Muscle of leg (tissue), 11 donors: ENCODE data around the gene SCN9A. TPM values are rescaled to one million over a fixed set of nuclear protein-coding genes. Genes with fewer than 3 reads are reported as not detected.
A peak's percentile ranks its signal among the peaks of the same experiment; 100 is the strongest.

ENCODE experiments used
- DNase-seq: peaks from one replicate; pipeline ENCODE4 v3.0.0; 2013
- H3K27ac ChIP-seq: one replicate; pipeline ENCODE4 v1.5.1; 2013; ENCODE audit warnings: mild to moderate bottlenecking, low read length, control low read depth
- H3K27me3 ChIP-seq: one replicate; pipeline ENCODE4 v1.6.1; 2013; ENCODE audit warnings: low read length; ENCODE audit not compliant: control insufficient read depth, insufficient read depth
- H3K36me3 ChIP-seq: one replicate; pipeline ENCODE4 v1.6.1; 2013; ENCODE audit warnings: low read length; ENCODE audit not compliant: control insufficient read depth, insufficient read depth
- H3K4me1 ChIP-seq: one replicate; pipeline ENCODE4 v1.6.1; 2013; ENCODE audit warnings: low read length; ENCODE audit not compliant: control insufficient read depth, insufficient read depth
- H3K4me3 ChIP-seq: one replicate; pipeline ENCODE4 v1.5.1; 2013; ENCODE audit warnings: low read length, control low read depth
- H3K9me3 ChIP-seq: replicated peaks from 2 replicates; pipeline ENCODE4 v1.6.1; 2013; ENCODE audit warnings: low read depth, low read length; ENCODE audit not compliant: control insufficient read depth
- WGBS: methylation state at CpG from one replicate; pipeline ENCODE4 v1.1.5; 2013; ENCODE audit warnings: missing lambda C conversion rate; ENCODE audit not compliant: insufficient coverage; 5-methylcytosine and 5-hydroxymethylcytosine counted together
- polyA plus RNA-seq, 8 donors: library from polyadenylated mRNA; unstranded; fragments of 120-200 nt; gene quantifications; one replicate each; pipeline versions ENCODE4 v1.2.1 to v1.2.3, GENCODE V29; 2013; ENCODE audit warnings: inconsistent platforms in 1 of 8, low replicate concordance in 1 of 8; ENCODE audit not compliant: insufficient read length in 8 of 8, insufficient read depth in 1 of 8
- total RNA-seq: library from RNA; stranded (reverse); fragments of 120-200 nt; gene quantifications from one replicate; pipeline ENCODE4 v1.2.4, GENCODE V29; 2013

The SCN9A gene
- total and polyA plus RNA-seq, 9 donors, result 3.0 to 5.8 (median 3.9) TPM

DNA sequence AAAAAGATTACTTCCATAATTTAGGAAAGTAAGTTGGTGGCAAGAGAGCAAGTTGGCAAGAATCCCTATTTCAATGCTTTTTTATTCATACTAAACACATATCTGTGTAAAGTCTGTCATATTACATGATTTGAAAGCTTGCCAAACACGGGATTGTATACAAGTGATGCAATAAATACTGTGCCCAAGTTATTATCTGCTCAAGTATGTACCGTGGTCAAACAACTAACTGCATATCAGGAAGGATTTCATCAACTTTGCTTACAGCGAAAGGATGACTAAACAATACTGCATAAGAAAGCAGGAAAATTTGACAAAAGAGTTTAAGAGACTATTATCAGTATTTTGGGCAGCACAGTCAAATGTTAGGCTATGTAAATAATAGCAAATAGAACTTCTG is 178.3 kb downstream of the SCN9A start:
- Histone ChIP-seq H3K27ac (no peak overlapping the region), H3K9me3 (no peaks in the 10 kb centered on the region), H3K4me3 (no peak overlapping the region), H3K27me3 (no peaks in the 10 kb centered on the region), H3K36me3 (no peaks in the 10 kb centered on the region), H3K4me1 (no peaks in the 10 kb centered on the region)
- WGBS, result no CpG with 5 or more reads among the region's 3 CpGs
- DNase-seq, result no peak

- H3K27ac ChIP-seq, result no peak overlapping the region
- no peaks in the 10 kb centered on the region for H3K9me3 ChIP-seq
- no peaks in the 10 kb centered on the region for H3K27me3 ChIP-seq
- H3K4me1 ChIP-seq, result no peaks in the 10 kb centered on the region
- WGBS, result no CpG with 5 or more reads among the region's 2 CpGs
- no peak for DNase-seq
- no peaks in the 10 kb centered on the region for H3K36me3 ChIP-seq
- no peak overlapping the region for H3K4me3 ChIP-seq
These were observed 182.3 kb downstream of the SCN9A start for GRCh38 chr2:166193407-166193806.

DNA sequence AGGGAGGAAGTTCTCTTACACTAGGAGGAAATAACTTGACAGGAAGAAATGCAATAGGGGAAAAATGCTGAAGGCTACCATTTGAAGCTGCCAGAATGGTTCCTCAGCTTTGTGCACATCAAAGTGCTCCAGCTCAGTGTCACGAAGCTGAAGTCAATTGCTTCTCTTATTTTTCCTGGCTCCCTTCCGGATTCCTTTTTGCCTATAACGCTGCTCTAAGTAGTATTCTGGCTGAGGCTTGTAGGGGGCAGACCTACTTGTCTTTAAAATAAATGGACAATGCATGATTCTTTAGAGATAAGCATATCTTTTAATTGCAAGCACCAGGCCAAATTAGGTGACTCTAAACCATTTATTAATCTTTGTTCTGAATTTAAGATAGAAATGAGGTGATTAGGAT is 187.7 kb downstream of the SCN9A start:
- Histone ChIP-seq H3K27ac (no peak overlapping the region), H3K36me3 (no peaks in the 10 kb centered on the region), H3K27me3 (no peaks in the 10 kb centered on the region), H3K4me1 (no peaks in the 10 kb centered on the region), H3K4me3 (no peak overlapping the region), H3K9me3 (no peaks in the 10 kb centered on the region)
- no CpG with 5 or more reads among the region's 3 CpGs for WGBS
- DNase-seq, result peak; percentile 27

GRCh38 chr2:166184789-166185188 is 191.0 kb downstream of the SCN9A start:
- no peaks in the 10 kb centered on the region for H3K27me3 ChIP-seq
- WGBS, result 42% methylated on average over 2 of the region's 3 CpGs
- H3K9me3 ChIP-seq, result no peaks in the 10 kb centered on the region
- DNase-seq, result no peak
- H3K4me3 ChIP-seq, result no peak overlapping the region
- no peaks in the 10 kb centered on the region for H3K36me3 ChIP-seq
- H3K4me1 ChIP-seq, result no peaks in the 10 kb centered on the region
- no peak overlapping the region for H3K27ac ChIP-seq

- H3K9me3 ChIP-seq, result no peaks in the 10 kb centered on the region
- WGBS, result no CpG with 5 or more reads among the region's 3 CpGs
- no peaks in the 10 kb centered on the region for H3K27me3 ChIP-seq
- DNase-seq, result no peak
- no peaks in the 10 kb centered on the region for H3K36me3 ChIP-seq
- no peak overlapping the region for H3K4me3 ChIP-seq
- H3K27ac ChIP-seq, result no peak overlapping the region
- H3K4me1 ChIP-seq, result no peaks in the 10 kb centered on the region
These were observed 194.0 kb downstream of the SCN9A start for GRCh38 chr2:166181813-166182154.

DNA sequence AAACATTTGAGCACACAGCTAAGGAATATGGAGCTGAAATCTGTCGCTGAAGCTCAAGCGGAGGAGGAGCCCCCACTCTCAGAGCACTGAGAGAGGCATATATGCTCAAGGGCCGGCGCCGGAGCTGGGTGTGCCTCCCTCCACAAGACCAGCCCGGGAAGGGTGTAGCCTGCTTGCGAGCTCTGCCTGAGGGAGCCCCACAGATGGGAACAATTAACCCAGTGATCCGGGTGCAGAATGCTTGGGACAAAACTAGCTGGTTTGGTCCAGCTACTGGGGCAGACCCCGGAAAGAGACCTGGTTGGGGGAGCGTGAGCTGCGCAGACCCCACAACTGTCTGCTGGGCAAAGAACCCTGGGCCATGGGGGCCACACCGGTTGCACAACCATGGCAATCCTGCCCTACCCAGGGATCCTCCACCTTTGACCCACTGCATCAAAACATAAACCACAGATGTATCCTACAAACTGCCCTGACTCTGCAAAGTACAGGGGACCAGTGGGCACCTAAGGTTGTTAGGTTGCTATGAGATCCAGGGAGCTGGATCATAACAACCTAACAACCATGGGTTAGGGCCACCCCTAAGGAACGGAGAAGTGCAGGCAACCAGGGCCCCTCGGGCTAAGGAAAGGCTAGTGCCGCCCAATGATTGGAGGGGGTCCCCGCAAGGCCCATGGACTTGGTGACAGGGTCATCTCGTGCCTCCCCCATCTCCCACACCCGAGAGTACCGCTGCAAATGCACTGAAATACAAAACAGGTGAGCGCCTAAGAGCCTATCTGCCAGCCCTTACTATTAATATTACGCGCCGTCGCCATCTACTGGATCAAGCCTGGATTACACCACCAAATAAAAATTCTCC is 194.6 kb downstream of the SCN9A start:
- Histone ChIP-seq H3K4me3 (no peak overlapping the region), H3K27ac (no peak overlapping the region), H3K36me3 (no peaks in the 10 kb centered on the region), H3K9me3 (no peaks in the 10 kb centered on the region), H3K4me1 (no peaks in the 10 kb centered on the region), H3K27me3 (no peaks in the 10 kb centered on the region)
- 61% methylated on average over 20 of the region's 24 CpGs for WGBS
- DNase-seq, result peak; percentile 33

DNA sequence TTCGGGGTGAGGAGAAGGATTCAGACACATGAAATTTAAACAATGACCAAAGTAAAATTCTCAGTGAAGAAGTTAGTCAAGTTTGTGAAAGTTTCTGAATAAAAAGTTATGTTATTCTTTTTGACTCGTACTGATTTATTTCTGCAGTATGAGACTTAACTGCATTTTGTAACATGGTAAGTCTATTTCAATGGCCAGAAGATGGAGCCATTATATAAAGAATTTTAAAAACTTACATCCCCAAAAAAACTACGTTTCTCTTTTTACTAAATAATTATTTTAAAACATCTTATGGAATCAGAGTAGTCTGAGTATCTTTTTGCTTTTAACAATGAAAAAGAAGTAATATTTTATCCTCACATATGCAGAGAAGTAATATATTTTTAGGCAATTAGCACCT is 196.5 kb downstream of the SCN9A start:
- DNase-seq, result peak; percentile 16
- Histone ChIP-seq H3K4me1 (no peaks in the 10 kb centered on the region), H3K36me3 (no peaks in the 10 kb centered on the region), H3K4me3 (no peak overlapping the region), H3K27ac (no peak overlapping the region), H3K9me3 (no peaks in the 10 kb centered on the region), H3K27me3 (no peaks in the 10 kb centered on the region)
- WGBS, result no CpG with 5 or more reads among the region's 3 CpGs

GRCh38 chr2:166173263-166173662 is 202.5 kb downstream of the SCN9A start:
- no CpG with 5 or more reads among the region's 2 CpGs for WGBS

GRCh38 chr2:166171216-166171615 is 204.5 kb downstream of the SCN9A start:
- no peak overlapping the region for H3K4me3 ChIP-seq
- no peaks in the 10 kb centered on the region for H3K27me3 ChIP-seq
- DNase-seq, result no peak
- H3K4me1 ChIP-seq, result peaks cover 2% of the 10 kb centered on the region
- no peaks in the 10 kb centered on the region for H3K36me3 ChIP-seq
- WGBS, result 40% methylated on average over 1 of the region's 3 CpGs
- H3K9me3 ChIP-seq, result no peaks in the 10 kb centered on the region
- H3K27ac ChIP-seq, result no peak overlapping the region

More at GRCh38 chr2:166173263-166173662, 202.5 kb downstream of the SCN9A start:
- Histone ChIP-seq H3K27ac (no peak overlapping the region), H3K4me1 (no peaks in the 10 kb centered on the region), H3K36me3 (no peaks in the 10 kb centered on the region), H3K27me3 (no peaks in the 10 kb centered on the region), H3K4me3 (no peak overlapping the region), H3K9me3 (no peaks in the 10 kb centered on the region)
- DNase-seq, result no peak

DNA sequence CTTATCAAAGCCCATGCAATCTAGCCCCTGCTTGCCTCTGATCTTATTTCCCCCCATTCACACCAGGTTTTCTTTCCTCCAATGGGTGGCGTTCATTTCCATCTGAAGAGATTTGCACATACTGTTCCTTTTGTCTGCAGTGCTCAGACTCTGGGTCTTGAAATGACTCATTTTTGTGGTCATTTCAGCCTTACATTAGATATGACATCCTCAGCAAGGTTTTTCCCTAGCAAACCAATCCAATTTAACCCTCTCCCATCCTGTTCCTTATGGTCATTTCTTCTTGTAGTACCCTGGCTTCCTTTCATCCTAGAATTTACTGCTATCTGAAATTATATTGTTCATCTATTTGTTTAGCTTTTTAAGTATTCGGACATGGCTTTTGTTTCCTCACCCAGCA is 205.4 kb downstream of the SCN9A start:
- whole genome bisulfite sequencing, result 100% methylated on average over 1 of the region's 2 CpGs
- no peaks in the 10 kb centered on the region for H3K9me3 ChIP-seq
- no peak for DNase-seq
- H3K27ac ChIP-seq, result no peak overlapping the region
- H3K36me3 ChIP-seq, result no peaks in the 10 kb centered on the region
- H3K27me3 ChIP-seq, result no peaks in the 10 kb centered on the region
- no peak overlapping the region for H3K4me3 ChIP-seq
- peaks cover 2% of the 10 kb centered on the region for H3K4me1 ChIP-seq

- Histone ChIP-seq H3K27me3 (no peaks in the 10 kb centered on the region), H3K9me3 (no peaks in the 10 kb centered on the region), H3K27ac (no peak overlapping the region), H3K4me3 (no peak overlapping the region), H3K4me1 (peaks cover 2% of the 10 kb centered on the region), H3K36me3 (no peaks in the 10 kb centered on the region)
- 85% methylated on average over 1 of the region's 2 CpGs for WGBS
- no peak for DNase-seq
These were observed 208.3 kb downstream of the SCN9A start for GRCh38 chr2:166167449-166167848.
